Measurements from ENCODE around the gene DOLPP1. TPM values are rescaled to one million over a fixed set of nuclear protein-coding genes. Genes with fewer than 3 reads are reported as not detected.

DOLPP1 gene
- total RNA-seq, 1 donor from 2014 or later, result 10.7 TPM

Other genes with a start within 250 kb of the DOLPP1 start
- gene KYAT1, start 199.2 kb upstream of the DOLPP1 start, total RNA-seq, result 5.3 and 9.7 TPM in 2 replicates
- 102 and 154 TPM in 2 replicates for gene LRRC8A, start 199.0 kb upstream of the DOLPP1 start, total RNA-seq
- gene PHYHD1, start 160.1 kb upstream of the DOLPP1 start, total RNA-seq, result 0.85 TPM in 1 of 2 replicates, not detected in the other
- 38.4 and 45.6 TPM in 2 replicates for gene DOLK, start 133.5 kb upstream of the DOLPP1 start, total RNA-seq
- 45.6 and 94.3 TPM in 2 replicates for gene NUP188, start 133.4 kb upstream of the DOLPP1 start, total RNA-seq
- gene SH3GLB2, start 52.8 kb upstream of the DOLPP1 start, total RNA-seq, result 60.2 and 70.1 TPM in 2 replicates
- 34.4 and 39.5 TPM in 2 replicates for gene MIGA2, start 44.5 kb upstream of the DOLPP1 start, total RNA-seq
- gene CRAT, start 29.7 kb downstream of the DOLPP1 start, total RNA-seq, result 34.0 and 61.8 TPM in 2 replicates
- gene PTPA, start 30.3 kb downstream of the DOLPP1 start, total RNA-seq, result 80.0 and 145 TPM in 2 replicates
- 13.0 and 19.4 TPM in 2 replicates for gene IER5L, start 97.2 kb downstream of the DOLPP1 start, total RNA-seq

Measured in dermis blood vessel endothelial cell (primary cell).